Endometrial microvascular endothelial cells (primary cell): Measurements from ENCODE around the gene DGKD. TPM values are rescaled to one million over a fixed set of nuclear protein-coding genes. Genes with fewer than 3 reads are reported as not detected.

Source experiments
- in situ Hi-C: cut with HindIII; loops from 2 replicates; pipeline ENCODE4 v1.10.0; 2017; ENCODE audit warnings: low sequenced_read_pairs, low pct_unique_long_range_greater_than_20kb; ENCODE audit errors: inconsistent ontology term
- total RNA-seq: library from RNA; depleted of rRNA; stranded (reverse); fragments of >200 nt; gene quantifications from one replicate; pipeline ENCODE4 v1.2.3, GENCODE V29; 2015; ENCODE audit errors: inconsistent ontology term

Gene DGKD
- total RNA-seq, 1 donor from 2014 or later: 4.7 TPM

DNA sequence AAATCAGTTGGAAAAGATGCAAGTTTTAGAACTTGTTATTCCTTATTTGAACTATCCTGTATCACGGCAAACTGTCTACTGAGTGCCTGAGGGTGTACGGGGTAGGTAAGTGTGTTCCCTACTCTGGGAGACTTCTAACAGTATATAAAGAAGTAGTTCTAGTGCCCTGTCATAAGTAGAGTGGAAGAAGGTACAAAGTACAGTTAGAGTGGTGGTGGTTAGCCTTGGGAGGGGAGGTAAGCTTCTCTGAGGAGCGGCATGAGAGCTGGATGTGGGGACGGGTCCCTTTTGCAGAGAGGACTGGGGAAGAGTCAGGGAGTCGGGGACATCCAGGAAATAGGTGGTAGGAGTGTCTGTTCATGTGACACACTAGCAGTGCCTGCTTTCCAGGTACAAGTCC, 48.5 kb downstream of the DGKD start:
- in situ Hi-C loops: no loop called here

DNA sequence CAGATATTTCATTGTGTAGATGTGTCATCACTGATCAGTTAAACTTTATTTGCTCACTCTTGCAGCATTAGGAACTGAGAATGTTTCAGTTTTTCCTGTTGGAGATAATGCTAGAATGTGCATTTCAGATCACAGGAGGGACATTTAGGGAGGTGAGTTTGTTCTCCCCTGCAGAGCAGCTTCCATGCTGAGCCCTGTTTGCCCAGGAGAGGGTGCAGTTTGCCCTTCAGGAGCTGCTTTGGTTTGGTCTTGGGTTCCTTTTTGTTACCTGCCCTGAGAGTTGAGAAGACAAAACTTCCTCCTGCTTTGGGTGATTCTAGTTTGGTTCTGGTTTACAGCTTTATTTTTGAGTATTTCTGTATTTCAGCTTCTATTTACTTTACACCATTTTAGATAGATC, 49.9 kb downstream of the DGKD start:
- in situ Hi-C loops: no loop called here

DNA sequence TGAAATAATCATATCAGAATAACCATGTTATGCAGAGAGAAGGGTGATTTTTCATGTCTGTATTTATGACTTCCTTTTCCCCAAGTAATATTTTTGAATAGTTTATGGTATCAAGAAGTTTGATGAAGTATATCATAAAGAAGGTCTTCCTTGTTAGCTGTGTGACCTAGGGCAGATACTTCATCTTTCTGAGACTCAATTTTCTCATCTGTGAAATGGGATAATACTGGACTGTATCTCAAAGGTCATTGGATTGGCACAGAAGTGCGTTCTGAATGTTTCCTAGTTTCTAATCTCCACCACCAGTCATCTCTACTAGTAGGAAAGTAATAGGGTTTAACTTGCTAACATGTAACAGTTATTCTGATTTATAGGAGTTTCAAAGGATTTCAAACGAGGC, 52.6 kb downstream of the DGKD start:
- in situ Hi-C loops: no loop called here

DNA sequence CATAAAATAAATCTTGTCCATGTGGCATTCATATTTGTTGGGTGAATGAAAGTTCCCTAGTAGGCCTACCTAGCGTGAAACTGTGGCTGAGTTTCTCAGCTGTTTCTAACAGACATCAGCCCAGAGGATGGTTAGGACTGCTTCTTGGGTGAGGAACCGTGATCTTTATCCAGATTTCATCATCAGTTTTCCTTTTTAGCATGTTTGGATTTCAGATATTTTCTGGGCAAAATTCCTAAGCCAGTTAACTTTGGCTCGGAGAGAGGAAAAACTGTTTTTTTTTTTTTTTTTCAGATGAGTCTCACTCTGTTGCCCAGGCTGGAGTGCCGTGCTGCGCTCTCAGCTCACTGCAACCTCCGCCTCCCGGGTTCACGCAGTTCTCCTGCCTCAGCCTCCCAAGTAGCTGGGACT, 53.5 kb downstream of the DGKD start:
- in situ Hi-C loops: no loop called here

DNA sequence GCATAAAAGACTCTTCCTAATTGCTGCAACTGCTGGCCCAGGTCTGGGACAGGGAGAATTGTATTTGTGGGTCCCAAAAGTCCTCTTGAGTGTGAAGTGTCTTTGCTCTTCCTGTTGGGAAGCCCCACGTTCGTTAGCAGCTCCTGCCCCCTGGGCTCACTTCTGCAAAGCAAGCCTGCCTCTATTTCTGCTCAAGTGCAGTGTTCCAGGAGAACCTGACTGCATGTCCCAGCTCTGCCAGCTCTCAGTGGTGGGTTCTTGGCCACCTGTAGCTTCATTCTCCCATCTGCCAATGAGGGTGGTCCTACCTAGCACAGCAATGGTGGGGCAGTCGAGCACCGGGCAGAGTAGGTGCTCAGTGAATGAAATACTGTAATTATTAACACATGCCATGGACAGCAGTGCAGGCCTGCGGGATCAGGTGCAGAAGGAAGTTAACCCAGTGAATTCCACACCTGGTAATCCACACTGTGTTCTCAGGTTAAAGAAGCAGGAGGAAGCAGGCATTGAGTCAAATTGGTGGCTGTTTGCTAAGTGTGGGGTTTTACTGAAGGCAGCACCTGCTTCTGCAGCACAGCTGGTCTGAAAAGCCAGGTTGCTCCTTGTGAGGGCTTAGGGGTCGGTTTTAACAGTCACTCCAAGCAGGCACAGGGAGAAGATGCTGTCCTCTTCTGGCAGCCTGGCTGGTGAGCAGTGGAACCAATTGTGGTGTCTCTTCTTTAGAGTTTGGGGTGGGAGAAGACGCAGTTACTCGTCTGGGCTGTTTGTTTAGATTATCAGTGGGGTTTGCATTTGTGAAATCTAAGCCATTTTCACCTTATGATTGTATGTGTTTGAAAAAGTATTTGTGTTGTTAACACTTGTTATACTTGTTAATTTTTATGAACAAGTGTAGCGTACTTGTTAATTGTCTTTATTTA, 54.3 kb downstream of the DGKD start:
- in situ Hi-C loops: no loop called here

DNA sequence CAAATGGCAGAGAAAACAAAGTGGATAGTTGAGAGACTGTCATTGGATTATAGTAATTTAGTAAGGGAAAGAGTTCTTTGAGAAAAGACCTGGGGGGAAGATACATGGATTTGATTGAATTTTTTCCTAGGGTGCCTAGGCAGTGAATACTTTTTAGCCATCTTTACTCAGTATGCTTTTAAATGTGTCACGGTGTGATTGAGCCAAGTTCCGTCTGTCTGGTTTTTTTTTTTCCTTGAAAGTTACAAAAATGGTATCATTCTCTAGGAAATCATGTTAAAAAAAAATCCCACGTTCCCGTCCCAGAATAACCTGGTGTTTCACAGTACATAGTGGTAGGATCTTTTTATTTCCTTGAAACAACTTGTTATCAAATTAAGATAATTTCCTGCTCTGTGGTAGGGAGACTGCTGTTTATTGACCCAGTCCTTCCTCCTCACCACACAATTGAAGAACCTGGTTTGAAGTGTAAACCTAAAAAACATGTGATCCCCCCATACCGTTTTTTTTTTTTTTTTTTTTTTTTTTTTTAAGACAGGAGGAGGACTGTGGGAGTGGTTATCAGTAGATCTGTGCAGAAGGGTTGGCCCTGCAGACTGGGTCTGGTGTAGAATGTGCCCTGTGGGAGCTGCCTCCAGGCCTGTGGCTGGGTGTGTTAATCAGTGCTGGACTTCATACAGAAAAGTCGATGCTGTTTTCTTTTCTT, 55.1 kb downstream of the DGKD start:
- in situ Hi-C loops: no loop called here

DNA sequence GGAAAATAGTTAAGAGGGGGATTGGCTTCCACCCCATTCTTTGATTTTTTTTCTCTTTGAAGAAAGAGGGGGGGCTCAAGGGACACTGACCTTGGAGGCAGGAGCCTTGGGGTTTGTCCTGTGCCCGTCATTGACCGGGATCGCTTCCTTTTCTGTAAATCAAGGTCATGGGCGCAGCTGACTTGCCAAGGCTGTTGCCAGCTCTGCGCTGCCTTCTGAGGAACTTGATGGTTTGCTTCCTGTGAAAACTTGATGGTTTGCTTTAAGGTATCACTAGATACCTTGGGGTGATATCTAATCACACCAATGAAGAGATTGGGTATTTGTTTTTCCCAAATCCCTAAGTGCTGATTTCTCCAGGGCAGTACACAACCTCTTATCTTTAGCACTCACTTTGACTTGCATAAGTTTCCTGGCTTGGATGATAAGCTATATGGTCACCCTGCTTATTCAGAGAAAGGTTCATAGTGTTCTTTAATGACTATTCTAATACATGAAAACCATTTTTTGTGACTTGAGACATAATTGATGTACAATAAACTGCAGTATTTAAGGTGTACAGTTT, 56.0 kb downstream of the DGKD start:
- in situ Hi-C loops: no loop called here

DNA sequence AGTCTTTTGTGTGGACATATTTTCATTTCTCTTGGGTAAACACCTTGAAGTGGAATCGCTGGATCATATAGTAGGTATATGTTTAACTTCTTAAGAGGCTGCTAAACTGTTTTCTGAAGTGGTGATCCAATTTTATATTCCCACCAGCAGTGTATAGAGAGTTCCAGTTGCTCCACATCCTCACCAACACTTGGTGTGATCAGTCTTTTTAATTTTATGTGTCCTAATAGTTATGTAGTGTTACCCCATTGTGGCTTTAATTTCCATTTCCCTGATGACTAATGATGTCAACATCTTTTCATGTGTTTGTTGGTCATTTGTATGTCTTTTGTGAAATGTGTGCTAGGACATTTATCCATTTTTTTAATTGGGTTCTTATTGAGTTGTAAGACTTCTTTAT, 56.9 kb downstream of the DGKD start:
- in situ Hi-C loops: no loop called here

DNA sequence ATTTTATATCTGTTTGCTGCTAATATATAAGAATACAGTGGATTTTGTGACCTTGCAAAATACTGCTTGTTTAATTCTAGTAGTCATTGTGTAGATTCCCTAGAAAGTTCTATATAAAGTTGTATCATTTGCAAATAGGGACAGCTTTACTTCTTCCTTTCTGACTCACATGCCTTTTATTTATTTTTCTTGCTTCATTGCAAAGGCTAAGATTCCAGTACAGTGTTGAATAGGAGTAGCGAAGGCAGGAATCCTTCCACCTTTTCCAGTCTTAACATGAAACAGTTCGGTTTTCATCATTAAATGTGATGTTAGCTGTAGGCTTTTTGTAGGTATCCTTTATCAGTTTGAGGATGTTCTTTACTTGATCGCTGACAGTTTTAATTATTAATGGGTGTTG, 58.1 kb downstream of the DGKD start:
- in situ Hi-C loops: no loop called here

DNA sequence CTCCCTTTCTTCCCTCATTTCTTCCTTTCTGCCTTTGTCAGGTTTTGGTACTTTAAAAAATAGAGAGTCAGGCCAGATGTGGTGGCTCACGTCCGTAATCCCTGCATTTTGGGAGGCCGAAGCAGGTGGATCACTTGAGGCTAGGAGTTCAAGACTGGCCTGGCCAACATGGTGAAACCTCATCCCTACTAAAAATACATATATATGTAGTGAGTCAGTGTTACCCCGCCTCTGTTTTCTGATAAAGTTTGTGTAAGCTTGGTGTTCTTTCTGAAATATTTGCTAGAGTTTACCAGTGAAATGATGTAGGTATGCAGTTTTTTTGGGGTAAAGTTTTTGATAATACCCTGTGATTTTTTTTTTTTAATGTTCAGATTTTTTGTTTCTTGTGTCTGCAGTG, 58.8 kb downstream of the DGKD start:
- in situ Hi-C loops: no loop called here

DNA sequence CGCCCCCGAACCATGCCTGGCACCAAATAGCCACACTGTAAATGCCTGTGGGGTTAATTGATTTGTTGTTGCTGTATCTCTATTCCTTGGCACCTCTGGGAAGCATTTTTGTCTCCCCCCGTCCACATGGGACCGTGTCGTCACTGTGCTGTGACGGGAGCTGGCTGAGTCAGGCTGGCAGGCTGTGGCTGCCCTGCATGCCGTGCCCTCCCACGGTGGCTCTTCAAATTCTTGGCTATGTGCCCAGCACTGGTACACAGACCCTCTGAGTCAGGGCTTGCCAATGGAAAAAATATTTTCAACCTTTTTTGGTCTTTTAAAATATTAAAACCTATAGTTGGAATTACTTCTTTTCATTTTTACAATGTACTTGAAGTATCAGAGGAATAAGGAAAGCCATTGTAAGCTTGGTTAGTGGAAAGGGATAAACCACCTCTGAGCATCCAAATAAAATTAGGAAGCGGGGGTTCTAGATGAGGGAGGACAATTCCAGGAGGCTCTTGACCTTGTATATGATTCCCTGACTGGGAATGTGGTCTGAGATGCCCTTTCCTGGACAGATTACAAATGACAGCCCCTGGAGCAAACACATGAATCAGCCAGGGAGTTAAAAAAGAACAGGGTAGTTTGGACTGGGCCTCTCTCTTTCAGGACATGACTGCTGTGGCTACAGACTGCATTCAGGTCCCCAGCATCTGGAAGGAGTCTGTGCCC, 59.4 kb downstream of the DGKD start:
- in situ Hi-C loops: no loop called here

DNA sequence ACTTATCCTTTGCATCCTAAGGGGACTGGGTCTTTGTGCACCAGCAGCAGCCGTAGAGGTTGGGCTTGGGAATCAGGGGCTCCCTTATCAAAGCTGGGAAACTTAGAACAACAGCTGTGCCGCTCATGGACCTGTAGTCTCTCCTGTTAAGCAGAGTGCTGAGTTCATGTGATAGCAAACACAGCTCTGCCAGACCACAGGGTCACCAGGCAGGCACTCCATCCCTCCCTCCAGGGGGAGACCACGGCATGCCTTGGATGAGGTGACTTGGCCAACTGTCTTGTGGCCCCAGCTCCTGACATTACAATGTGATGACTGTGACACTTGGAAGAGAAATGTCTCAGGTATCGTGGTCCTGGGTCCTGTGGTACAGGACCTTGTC, 60.0 kb downstream of the DGKD start:
- in situ Hi-C loops: no loop called here

DNA sequence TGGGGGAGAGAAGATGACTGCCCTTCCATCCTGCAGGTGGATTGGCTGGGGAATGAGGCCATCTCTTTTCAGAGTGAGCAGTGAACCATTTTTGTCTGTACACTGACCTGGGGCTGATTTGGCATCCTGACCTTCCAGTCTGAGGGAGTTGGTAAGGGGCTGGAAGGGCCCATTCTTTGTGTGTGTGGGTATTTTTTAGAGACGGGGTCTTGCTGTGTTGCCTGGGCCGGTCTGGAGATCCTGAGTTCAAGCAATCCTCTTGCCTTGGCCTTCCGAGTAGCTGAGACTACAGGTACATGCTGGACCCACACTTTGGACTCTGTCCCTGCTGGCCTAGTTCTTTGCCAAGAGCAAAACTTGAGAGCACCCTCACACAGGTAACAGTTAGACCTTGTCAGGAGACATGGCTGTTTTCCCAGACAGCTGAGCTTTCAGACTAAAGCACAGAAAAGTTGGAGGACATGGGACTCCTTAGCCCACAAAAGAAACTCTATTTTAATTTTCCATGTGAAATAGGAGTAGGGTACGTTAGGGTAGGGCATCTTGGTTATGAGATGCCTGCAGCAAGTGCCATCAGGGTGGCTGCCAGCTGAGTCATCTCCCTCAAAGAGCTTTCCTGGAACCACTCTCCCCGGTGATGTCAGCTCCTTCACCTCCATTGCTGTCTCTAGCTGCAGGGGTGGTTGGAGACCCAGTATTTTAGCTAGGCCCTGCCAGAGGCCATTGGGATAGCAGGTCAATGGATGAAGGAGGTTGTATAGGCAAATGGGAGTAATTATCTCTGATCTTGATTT, 60.7 kb downstream of the DGKD start:
- in situ Hi-C loops: no loop called here

DNA sequence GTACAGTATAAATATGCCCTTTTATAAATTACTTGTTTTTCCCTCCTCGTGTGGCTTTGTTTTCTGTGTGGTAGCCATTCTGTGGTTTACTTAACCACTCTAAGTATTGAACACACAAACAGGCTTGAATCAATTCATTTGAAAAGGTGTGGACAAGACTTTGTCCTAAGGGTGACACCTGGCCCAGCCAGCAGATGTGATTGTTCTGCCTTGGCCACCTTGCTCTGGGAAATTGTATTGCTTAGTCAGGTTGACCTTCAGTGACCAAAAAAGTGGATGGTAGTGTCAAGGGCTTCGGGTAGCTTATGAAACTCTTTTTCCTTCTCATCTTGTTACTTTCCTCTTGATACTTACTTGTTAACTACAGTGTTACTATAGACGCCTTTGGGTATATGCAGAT, 61.9 kb downstream of the DGKD start:
- in situ Hi-C loops: no loop called here

DNA sequence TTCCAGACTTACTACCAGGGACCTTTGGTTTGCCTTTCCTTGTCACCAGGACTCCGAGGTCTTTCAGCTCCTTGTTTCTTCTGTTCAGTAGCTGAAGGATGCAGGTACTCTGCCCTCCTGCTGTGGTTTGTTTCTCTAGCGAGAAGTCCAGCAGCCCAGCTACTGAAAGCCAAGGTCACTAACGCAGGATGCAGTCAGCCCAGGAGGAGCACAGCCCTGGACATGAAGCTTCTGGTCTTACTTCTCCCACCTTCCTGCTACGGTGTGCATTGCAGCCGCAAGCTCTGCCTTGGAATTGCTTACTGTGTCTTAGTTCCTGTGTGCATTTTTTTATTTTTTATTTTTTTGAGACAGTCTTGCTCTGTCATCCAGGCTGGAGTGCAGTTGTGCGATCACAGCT, 62.4 kb downstream of the DGKD start:
- in situ Hi-C loops: no loop called here

DNA sequence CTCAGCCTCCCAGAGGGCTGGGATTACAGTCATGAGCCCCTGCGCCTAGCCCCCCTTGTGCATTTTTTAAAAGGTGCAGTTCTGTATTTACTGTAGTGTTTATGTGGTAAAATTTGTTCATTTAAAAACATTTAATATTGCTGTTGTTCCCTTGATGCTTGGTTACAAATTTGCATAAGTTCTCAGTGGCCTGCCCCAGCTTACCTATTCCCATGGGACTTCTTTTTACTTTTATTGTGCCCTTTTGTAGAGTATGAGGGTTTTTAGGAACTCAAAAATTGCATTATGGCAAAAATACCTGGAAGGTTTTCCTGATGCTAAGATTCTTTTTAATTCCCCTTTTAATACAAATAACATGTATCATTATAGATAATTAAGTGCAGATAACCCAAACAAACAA, 63.0 kb downstream of the DGKD start:
- in situ Hi-C loops: no loop called here

DNA sequence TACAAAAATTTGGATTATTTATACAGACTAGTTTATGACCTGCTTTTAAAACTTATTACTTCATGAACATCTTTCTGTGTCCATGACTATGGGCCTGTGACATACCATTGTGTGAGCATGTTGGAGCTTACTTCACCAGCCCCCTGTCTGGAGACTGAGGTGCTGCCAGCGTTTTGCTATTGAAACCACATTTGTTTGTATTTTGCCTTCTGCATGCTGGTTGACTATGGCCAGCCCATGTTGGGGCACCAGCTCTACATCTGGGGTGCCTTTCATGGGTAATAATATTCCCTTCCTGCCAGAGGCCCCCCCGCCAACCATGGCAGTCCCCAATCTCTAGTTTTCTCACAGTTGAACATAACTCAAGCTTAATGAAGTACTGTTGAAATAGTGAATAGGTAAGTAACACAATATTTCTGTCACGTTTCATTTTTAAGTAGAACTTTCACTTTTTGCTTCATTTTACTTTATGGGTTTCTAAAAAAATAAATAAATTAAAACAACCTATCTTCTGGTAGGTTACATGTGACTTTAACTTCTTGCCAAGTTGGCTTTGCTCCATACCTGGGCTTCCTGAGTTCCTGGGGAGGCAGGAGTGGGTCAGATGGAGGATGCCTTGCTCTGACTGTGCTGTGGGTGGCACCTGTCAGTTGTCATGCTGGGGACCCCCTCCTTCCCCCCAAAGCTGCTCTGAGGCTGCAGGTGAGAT, 63.9 kb downstream of the DGKD start:
- in situ Hi-C loops: no loop called here
